ENCODE results near the gene ZC3H15. TPM values are rescaled to one million over a fixed set of nuclear protein-coding genes. Genes with fewer than 3 reads are reported as not detected.
"Not testable (repeated sequence)": the region's sequence is repeated elsewhere in the genome, so short reads cannot be mapped to it uniquely, and the experiment has no call there.

The ZC3H15 gene
- total RNA-seq, 1 donor from 2014 or later, result 28.0 TPM

GRCh38 chr2:186486651-186487647 lies 889 bp downstream of the ZC3H15 start:
- ATAC-seq, result no peak
- no peak for DNase-seq
- intact Hi-C loops (cut with micrococcal nuclease), result no loop called here

GRCh38 chr2:186493564-186494085 lies 7.6 kb downstream of the ZC3H15 start:
- ATAC-seq (no peak), DNase-seq (no peak)
- intact Hi-C loops (cut with micrococcal nuclease), result no loop called here

GRCh38 chr2:186496401-186496800 lies 10.3 kb downstream of the ZC3H15 start:
- DNase-seq (no peak), ATAC-seq (no peak)
- intact Hi-C loops (cut with micrococcal nuclease), result no loop called here

GRCh38 chr2:186497928-186498327 lies 11.9 kb downstream of the ZC3H15 start:
- intact Hi-C loops (cut with micrococcal nuclease), result no loop called here
- no peak for ATAC-seq
- no peak for DNase-seq

- ATAC-seq, result no peak
- no peak for DNase-seq
- intact Hi-C loops (cut with micrococcal nuclease), result no loop called here
These were observed 12.8 kb downstream of the ZC3H15 start for GRCh38 chr2:186498834-186499233.

GRCh38 chr2:186503827-186504606 lies 18.0 kb downstream of the ZC3H15 start:
- ATAC-seq (no peak), DNase-seq (no peak)
- intact Hi-C loops (cut with micrococcal nuclease), result loop anchor here (2.0 kb wide), 1 partner anchor 137 kb away; no protein-coding TSS in a partner anchor

- DNase-seq (no peak), ATAC-seq (no peak)
- intact Hi-C loops (cut with micrococcal nuclease), result no loop called here
These were observed 22.2 kb downstream of the ZC3H15 start for GRCh38 chr2:186508263-186508662.

GRCh38 chr2:186515376-186515775 lies 29.3 kb downstream of the ZC3H15 start:
- DNase-seq (no peak), ATAC-seq (no peak)
- intact Hi-C loops (cut with micrococcal nuclease), result no loop called here

- DNase-seq (no peak), ATAC-seq (no peak)
- intact Hi-C loops (cut with micrococcal nuclease), result no loop called here
These were observed 30.3 kb downstream of the ZC3H15 start for GRCh38 chr2:186516396-186516795.

GRCh38 chr2:186517090-186517489 lies 31.0 kb downstream of the ZC3H15 start:
- intact Hi-C loops (cut with micrococcal nuclease), result no loop called here
- ATAC-seq (no peak), DNase-seq (no peak)

GRCh38 chr2:186518291-186518690 lies 32.2 kb downstream of the ZC3H15 start:
- intact Hi-C loops (cut with micrococcal nuclease), result no loop called here
- no peak for ATAC-seq
- DNase-seq, result no peak

GRCh38 chr2:186518945-186519344 lies 32.9 kb downstream of the ZC3H15 start:
- ATAC-seq (no peak), DNase-seq (no peak)
- intact Hi-C loops (cut with micrococcal nuclease), result no loop called here

GRCh38 chr2:186521570-186522153 lies 35.6 kb downstream of the ZC3H15 start:
- ATAC-seq; DNase-seq; intact Hi-C loops (cut with micrococcal nuclease): not testable (repeated sequence)

- intact Hi-C loops (cut with micrococcal nuclease), result no loop called here
- DNase-seq, result no peak
- no peak for ATAC-seq
These were observed 36.4 kb downstream of the ZC3H15 start for GRCh38 chr2:186522450-186522849.

- intact Hi-C loops (cut with micrococcal nuclease), result no loop called here
- no peak for ATAC-seq
- no peak for DNase-seq
These were observed 37.7 kb downstream of the ZC3H15 start for GRCh38 chr2:186523791-186524190.

GRCh38 chr2:186526281-186526680 lies 40.2 kb downstream of the ZC3H15 start:
- ATAC-seq (no peak), DNase-seq (no peak)
- intact Hi-C loops (cut with micrococcal nuclease), result no loop called here

GRCh38 chr2:186530314-186530713 lies 44.3 kb downstream of the ZC3H15 start:
- ATAC-seq (no peak), DNase-seq (no peak)
- intact Hi-C loops (cut with micrococcal nuclease), result no loop called here

- DNase-seq, result no peak
- intact Hi-C loops (cut with micrococcal nuclease), result no loop called here
- ATAC-seq, result no peak
These were observed 45.3 kb downstream of the ZC3H15 start for GRCh38 chr2:186531257-186531775.

- intact Hi-C loops (cut with micrococcal nuclease), result no loop called here
- ATAC-seq, result no peak
- no peak for DNase-seq
These were observed 46.8 kb downstream of the ZC3H15 start for GRCh38 chr2:186532891-186533290.
